ENCODE data around the gene B3GALNT2.

The B3GALNT2 gene

DNA sequence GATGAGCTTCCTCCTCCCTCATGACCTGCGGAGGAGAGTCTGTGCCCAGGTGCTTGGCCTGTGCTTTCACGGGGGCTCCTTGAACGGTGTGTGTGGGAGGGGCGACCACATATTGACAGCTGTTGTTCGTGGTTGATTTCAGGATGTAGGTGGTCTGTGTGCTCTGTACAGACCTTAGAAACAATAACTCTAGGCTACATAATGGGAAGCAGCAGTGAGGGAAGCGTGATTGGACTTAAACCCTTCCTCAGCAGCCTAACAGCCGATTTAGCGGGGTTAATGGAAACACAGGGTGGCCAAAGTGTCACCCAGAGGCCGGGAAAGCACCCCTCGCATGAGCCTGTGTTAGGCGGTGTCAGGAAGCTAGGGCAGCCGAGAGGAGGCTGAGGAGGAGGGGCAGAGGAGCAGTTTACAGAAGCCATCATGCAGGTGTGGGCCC lies 81.0 kb downstream of the B3GALNT2 start:
- Histone ChIP-seq H3K9me3 (ENCODE audit: control insufficient read depth in 1 of 2, low read length in 2 of 2) (no peaks in the 10 kb centered on the region), H3K27me3 (ENCODE audit: low read depth, low read length) (no peaks in the 10 kb centered on the region), H3K27ac (ENCODE audit: low read length) (no peak overlapping the region), H3K4me3 (ENCODE audit: low read depth in 1 of 2, low read length in 2 of 2) (no peak overlapping the region), H3K4me1 (ENCODE audit: control insufficient read depth in 1 of 2, insufficient read depth in 2 of 2, low read length in 2 of 2) (no peaks in the 10 kb centered on the region), H3K36me3 (ENCODE audit: control insufficient read depth in 1 of 2, insufficient read depth in 2 of 2, low read length in 2 of 2) (peaks cover 0 to 3% of the 10 kb centered on the region in 2 donors)

- H3K27me3 ChIP-seq (ENCODE audit: low read depth, low read length) = no peaks in the 10 kb centered on the region
- no peak overlapping the region for H3K27ac ChIP-seq (ENCODE audit: low read length)
- no peak overlapping the region for H3K4me3 ChIP-seq (ENCODE audit: low read depth in 1 of 2, low read length in 2 of 2)
- peaks cover 3 to 4% of the 10 kb centered on the region in 2 donors for H3K36me3 ChIP-seq (ENCODE audit: control insufficient read depth in 1 of 2, insufficient read depth in 2 of 2, low read length in 2 of 2)
- no peaks in the 10 kb centered on the region for H3K9me3 ChIP-seq (ENCODE audit: control insufficient read depth in 1 of 2, low read length in 2 of 2)
- peaks cover 0 to 3% of the 10 kb centered on the region in 2 donors for H3K4me1 ChIP-seq (ENCODE audit: control insufficient read depth in 1 of 2, insufficient read depth in 2 of 2, low read length in 2 of 2)
Measured at GRCh38 chr1:235421751-235422150, 82.5 kb downstream of the B3GALNT2 start.

GRCh38 chr1:235417086-235417697 lies 87.1 kb downstream of the B3GALNT2 start:
- peaks cover 3 to 4% of the 10 kb centered on the region in 2 donors for H3K36me3 ChIP-seq (ENCODE audit: control insufficient read depth in 1 of 2, insufficient read depth in 2 of 2, low read length in 2 of 2)
- no peaks in the 10 kb centered on the region for H3K27me3 ChIP-seq (ENCODE audit: low read depth, low read length)
- H3K9me3 ChIP-seq (ENCODE audit: control insufficient read depth in 1 of 2, low read length in 2 of 2) = no peaks in the 10 kb centered on the region
- no peak overlapping the region for H3K27ac ChIP-seq (ENCODE audit: low read length)
- peaks cover 0 to 5% of the 10 kb centered on the region in 2 donors for H3K4me1 ChIP-seq (ENCODE audit: control insufficient read depth in 1 of 2, insufficient read depth in 2 of 2, low read length in 2 of 2)
- no peak overlapping the region for H3K4me3 ChIP-seq (ENCODE audit: low read depth in 1 of 2, low read length in 2 of 2)

- no peak overlapping the region for H3K27ac ChIP-seq (ENCODE audit: low read length)
Measured at GRCh38 chr1:235416662-235417049, 87.6 kb downstream of the B3GALNT2 start.

GRCh38 chr1:235415008-235415904 lies 89.0 kb downstream of the B3GALNT2 start:
- H3K4me3 ChIP-seq (ENCODE audit: low read depth in 1 of 2, low read length in 2 of 2) = no peak overlapping the region
- H3K9me3 ChIP-seq (ENCODE audit: control insufficient read depth in 1 of 2, low read length in 2 of 2) = no peaks in the 10 kb centered on the region
- no peak overlapping the region for H3K27ac ChIP-seq (ENCODE audit: low read length)
- H3K4me1 ChIP-seq (ENCODE audit: control insufficient read depth in 1 of 2, insufficient read depth in 2 of 2, low read length in 2 of 2) = peaks cover 0 to 5% of the 10 kb centered on the region in 2 donors
- H3K27me3 ChIP-seq (ENCODE audit: low read depth, low read length) = no peaks in the 10 kb centered on the region
- peaks cover 3 to 4% of the 10 kb centered on the region in 2 donors for H3K36me3 ChIP-seq (ENCODE audit: control insufficient read depth in 1 of 2, insufficient read depth in 2 of 2, low read length in 2 of 2)

More at GRCh38 chr1:235416662-235417049, 87.6 kb downstream of the B3GALNT2 start:
- H3K36me3 ChIP-seq (ENCODE audit: control insufficient read depth in 1 of 2, insufficient read depth in 2 of 2, low read length in 2 of 2) = peaks cover 3 to 4% of the 10 kb centered on the region in 2 donors
- peaks cover 0 to 5% of the 10 kb centered on the region in 2 donors for H3K4me1 ChIP-seq (ENCODE audit: control insufficient read depth in 1 of 2, insufficient read depth in 2 of 2, low read length in 2 of 2)
- H3K4me3 ChIP-seq (ENCODE audit: low read depth in 1 of 2, low read length in 2 of 2) = no peak overlapping the region
- H3K27me3 ChIP-seq (ENCODE audit: low read depth, low read length) = no peaks in the 10 kb centered on the region
- H3K9me3 ChIP-seq (ENCODE audit: control insufficient read depth in 1 of 2, low read length in 2 of 2) = no peaks in the 10 kb centered on the region

DNA sequence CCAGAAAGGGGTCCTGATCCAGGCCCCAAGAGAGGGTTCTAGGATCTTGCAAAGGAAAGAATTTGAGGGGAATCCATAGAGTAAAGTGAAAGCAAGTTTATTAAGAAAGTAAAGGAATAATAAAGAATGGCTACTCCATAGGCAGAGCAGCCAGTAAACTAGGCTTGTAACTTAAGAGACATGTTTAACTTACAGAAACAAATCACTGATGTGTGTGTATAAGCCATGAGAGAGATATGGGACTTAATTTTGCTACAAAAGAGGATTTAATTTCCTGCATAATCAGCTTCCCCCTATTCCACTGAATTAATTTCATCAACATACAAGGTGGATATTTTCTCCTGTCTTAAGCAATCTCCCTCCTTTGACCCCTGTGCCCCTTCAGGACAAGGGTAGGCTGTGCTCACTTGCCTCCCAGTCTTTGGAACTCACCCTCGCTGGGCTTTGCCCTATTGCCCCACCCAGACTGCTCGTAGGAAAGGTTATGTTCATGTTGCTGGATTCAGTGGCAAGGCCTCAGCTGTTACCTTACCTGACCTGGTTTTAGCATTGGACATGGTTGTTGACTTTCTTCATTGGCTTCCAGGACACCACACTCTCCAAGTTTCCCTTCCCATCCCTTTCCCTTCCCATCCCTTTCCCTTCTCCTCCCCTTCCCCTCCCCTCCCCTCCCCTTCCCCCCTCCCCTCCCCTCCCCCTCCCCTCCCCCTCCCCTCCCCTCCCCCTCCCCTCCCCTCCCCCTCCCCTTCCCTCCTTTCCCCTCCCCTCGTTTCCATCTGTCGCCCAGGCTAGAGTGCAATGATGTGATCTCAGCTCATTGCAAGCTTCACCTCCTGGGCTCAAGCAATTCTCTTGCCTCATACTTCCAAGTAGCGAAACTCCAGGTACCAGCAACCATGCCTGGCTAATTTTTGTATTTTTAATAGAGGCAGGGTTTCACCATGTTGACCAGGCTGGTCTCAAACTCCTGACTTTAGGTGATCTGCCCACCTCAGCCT lies 92.5 kb downstream of the B3GALNT2 start:
- Histone ChIP-seq H3K27ac (ENCODE audit: low read length) (no peak overlapping the region), H3K9me3 (ENCODE audit: control insufficient read depth in 1 of 2, low read length in 2 of 2) (no peaks in the 10 kb centered on the region)

DNA sequence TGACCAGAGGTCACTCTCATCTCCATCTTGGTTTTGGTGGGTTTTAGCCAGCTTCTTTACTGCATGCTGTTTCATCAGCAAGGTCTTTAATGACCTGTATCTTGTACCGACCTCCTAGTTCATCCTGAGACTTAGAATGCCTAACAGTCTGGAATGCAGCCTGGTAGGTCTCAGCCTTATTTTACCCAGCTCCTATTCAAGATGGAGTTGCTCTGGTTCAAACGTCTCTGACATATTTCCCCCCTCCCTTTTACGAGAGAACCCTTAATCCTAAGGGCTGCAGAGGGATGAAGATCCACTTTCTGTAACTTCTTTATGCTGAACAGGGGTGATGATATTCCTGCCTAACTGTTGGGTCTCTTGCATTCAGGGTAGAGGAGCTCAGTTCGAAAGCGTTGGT lies 93.8 kb downstream of the B3GALNT2 start:
- Histone ChIP-seq H3K27me3 (ENCODE audit: low read depth, low read length) (no peaks in the 10 kb centered on the region), H3K4me3 (ENCODE audit: low read depth in 1 of 2, low read length in 2 of 2) (no peak overlapping the region), H3K36me3 (ENCODE audit: control insufficient read depth in 1 of 2, insufficient read depth in 2 of 2, low read length in 2 of 2) (no peaks in the 10 kb centered on the region), H3K27ac (ENCODE audit: low read length) (no peak overlapping the region), H3K4me1 (ENCODE audit: control insufficient read depth in 1 of 2, insufficient read depth in 2 of 2, low read length in 2 of 2) (peaks cover 0 to 5% of the 10 kb centered on the region in 2 donors), H3K9me3 (ENCODE audit: control insufficient read depth in 1 of 2, low read length in 2 of 2) (no peaks in the 10 kb centered on the region)

More for the DNA sequence above, 92.5 kb downstream of the B3GALNT2 start:
- H3K36me3 ChIP-seq (ENCODE audit: control insufficient read depth in 1 of 2, insufficient read depth in 2 of 2, low read length in 2 of 2) = no peaks in the 10 kb centered on the region
- H3K4me1 ChIP-seq (ENCODE audit: control insufficient read depth in 1 of 2, insufficient read depth in 2 of 2, low read length in 2 of 2) = peaks cover 0 to 8% of the 10 kb centered on the region in 2 donors
- H3K4me3 ChIP-seq (ENCODE audit: low read depth in 1 of 2, low read length in 2 of 2) = no peak overlapping the region
- H3K27me3 ChIP-seq (ENCODE audit: low read depth, low read length) = no peaks in the 10 kb centered on the region

- no peak overlapping the region for H3K27ac ChIP-seq (ENCODE audit: low read length)
- no peaks in the 10 kb centered on the region for H3K27me3 ChIP-seq (ENCODE audit: low read depth, low read length)
- H3K4me1 ChIP-seq (ENCODE audit: control insufficient read depth in 1 of 2, insufficient read depth in 2 of 2, low read length in 2 of 2) = peaks cover 0 to 5% of the 10 kb centered on the region in 2 donors
- H3K36me3 ChIP-seq (ENCODE audit: control insufficient read depth in 1 of 2, insufficient read depth in 2 of 2, low read length in 2 of 2) = no peaks in the 10 kb centered on the region
- H3K4me3 ChIP-seq (ENCODE audit: low read depth in 1 of 2, low read length in 2 of 2) = no peak overlapping the region
- H3K9me3 ChIP-seq (ENCODE audit: control insufficient read depth in 1 of 2, low read length in 2 of 2) = no peaks in the 10 kb centered on the region
Measured at GRCh38 chr1:235409042-235409820, 95.0 kb downstream of the B3GALNT2 start.

DNA sequence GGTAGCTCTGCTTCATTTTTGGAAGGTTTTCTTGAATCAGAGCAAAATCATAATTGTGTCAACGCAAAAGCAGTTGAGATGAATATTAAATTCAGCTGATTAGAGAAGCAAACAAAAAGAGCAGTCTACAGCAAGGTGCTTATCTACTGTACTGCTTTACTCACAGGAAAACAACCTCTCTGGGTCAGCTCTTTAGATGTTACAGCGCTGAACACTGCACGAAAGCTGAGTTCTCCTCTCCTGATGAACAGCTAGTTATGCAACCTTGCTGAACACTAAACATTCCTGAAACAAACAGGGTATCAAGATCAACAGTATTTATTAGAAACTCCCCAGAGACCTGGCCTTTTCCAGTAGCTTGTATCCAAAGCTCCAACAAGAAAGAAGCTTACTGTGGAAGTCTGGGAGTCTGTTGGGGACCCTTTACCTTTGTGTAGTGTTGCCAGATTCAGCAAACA lies 95.7 kb downstream of the B3GALNT2 start:
- Histone ChIP-seq H3K4me1 (ENCODE audit: control insufficient read depth in 1 of 2, insufficient read depth in 2 of 2, low read length in 2 of 2) (peaks cover 0 to 5% of the 10 kb centered on the region in 2 donors), H3K36me3 (ENCODE audit: control insufficient read depth in 1 of 2, insufficient read depth in 2 of 2, low read length in 2 of 2) (peaks cover 0 to 2% of the 10 kb centered on the region in 2 donors), H3K27ac (ENCODE audit: low read length) (no peak overlapping the region), H3K27me3 (ENCODE audit: low read depth, low read length) (no peaks in the 10 kb centered on the region), H3K9me3 (ENCODE audit: control insufficient read depth in 1 of 2, low read length in 2 of 2) (no peaks in the 10 kb centered on the region), H3K4me3 (ENCODE audit: low read depth in 1 of 2, low read length in 2 of 2) (no peak overlapping the region)

GRCh38 chr1:235407419-235407818 lies 96.8 kb downstream of the B3GALNT2 start:
- H3K9me3 ChIP-seq (ENCODE audit: control insufficient read depth in 1 of 2, low read length in 2 of 2) = no peaks in the 10 kb centered on the region
- H3K27ac ChIP-seq (ENCODE audit: low read length) = no peak overlapping the region
- H3K36me3 ChIP-seq (ENCODE audit: control insufficient read depth in 1 of 2, insufficient read depth in 2 of 2, low read length in 2 of 2) = peaks cover 4 to 5% of the 10 kb centered on the region in 2 donors
- no peaks in the 10 kb centered on the region for H3K27me3 ChIP-seq (ENCODE audit: low read depth, low read length)
- H3K4me1 ChIP-seq (ENCODE audit: control insufficient read depth in 1 of 2, insufficient read depth in 2 of 2, low read length in 2 of 2) = peaks cover 0 to 5% of the 10 kb centered on the region in 2 donors
- no peak overlapping the region for H3K4me3 ChIP-seq (ENCODE audit: low read depth in 1 of 2, low read length in 2 of 2)

All from muscle layer of duodenum (tissue), 2 donors.